ENCODE results near the gene MEDAG.

The MEDAG gene

GRCh38 chr13:30882026-30882850 lies 23.8 kb upstream of the MEDAG start:
- Histone ChIP-seq H3K4me2 (ENCODE audit: low read length) (no peak overlapping the region), H3K23ac (ENCODE audit: low read length) (no peak overlapping the region), H3K9ac (ENCODE audit: low read length) (no peak overlapping the region), H3K4ac (ENCODE audit: low read depth, low read length) (no peak overlapping the region), H3K18ac (ENCODE audit: low read length) (no peak overlapping the region), H3K79me2 (ENCODE audit: control insufficient read depth, insufficient read depth, low read length) (no peaks in the 10 kb centered on the region), H3K56ac (ENCODE audit: low read length) (peak overlapping the region; percentile 39), H3K4me3 (ENCODE audit: low read length) (no peak overlapping the region), H4K8ac (ENCODE audit: low read depth, low read length) (no peak overlapping the region), H4K5ac (ENCODE audit: low read length) (no peak overlapping the region), H2BK5ac (ENCODE audit: low read length) (no peak overlapping the region), H3K4me1 (ENCODE audit: control insufficient read depth, low read depth, low read length) (peaks cover 2% of the 10 kb centered on the region), H3K27ac (ENCODE audit: low read depth, low read length) (no peak overlapping the region), H3K36me3 (ENCODE audit: control insufficient read depth, insufficient read depth, low read length) (no peaks in the 10 kb centered on the region), H2BK15ac (replicated peaks; ENCODE audit: low read depth) (no peak overlapping the region), H3K27me3 (ENCODE audit: insufficient read depth, low read length, poor library complexity) (no peaks in the 10 kb centered on the region), H2BK120ac (ENCODE audit: low read depth, low read length) (no peak overlapping the region), H3K79me1 (ENCODE audit: low read length) (no peaks in the 10 kb centered on the region), H2AK5ac (ENCODE audit: low read length) (no peak overlapping the region)
- no CpG with 5 or more reads among the region's 8 CpGs for WGBS (ENCODE audit: extremely low coverage, insufficient coverage, low lambda C conversion rate)
- DNase-seq: no peak

GRCh38 chr13:30882996-30883766 lies 22.9 kb upstream of the MEDAG start:
- Histone ChIP-seq H4K8ac (ENCODE audit: low read depth, low read length) (no peak overlapping the region), H3K36me3 (ENCODE audit: control insufficient read depth, insufficient read depth, low read length) (no peaks in the 10 kb centered on the region), H3K4ac (ENCODE audit: low read depth, low read length) (no peak overlapping the region), H2BK120ac (ENCODE audit: low read depth, low read length) (no peak overlapping the region), H3K4me3 (ENCODE audit: low read length) (no peak overlapping the region), H2BK5ac (ENCODE audit: low read length) (no peak overlapping the region), H3K9ac (ENCODE audit: low read length) (no peak overlapping the region), H3K4me2 (ENCODE audit: low read length) (no peak overlapping the region), H2AK5ac (ENCODE audit: low read length) (no peak overlapping the region), H3K18ac (ENCODE audit: low read length) (no peak overlapping the region), H3K79me1 (ENCODE audit: low read length) (no peaks in the 10 kb centered on the region), H3K27me3 (ENCODE audit: insufficient read depth, low read length, poor library complexity) (no peaks in the 10 kb centered on the region), H4K5ac (ENCODE audit: low read length) (no peak overlapping the region), H3K56ac (ENCODE audit: low read length) (no peak overlapping the region), H3K4me1 (ENCODE audit: control insufficient read depth, low read depth, low read length) (peaks cover 2% of the 10 kb centered on the region), H3K23ac (ENCODE audit: low read length) (no peak overlapping the region), H3K79me2 (ENCODE audit: control insufficient read depth, insufficient read depth, low read length) (no peaks in the 10 kb centered on the region), H2BK15ac (replicated peaks; ENCODE audit: low read depth) (no peak overlapping the region), H3K27ac (ENCODE audit: low read depth, low read length) (no peak overlapping the region)
- no peak for DNase-seq
- WGBS (ENCODE audit: extremely low coverage, insufficient coverage, low lambda C conversion rate): no CpG with 5 or more reads among the region's 13 CpGs

GRCh38 chr13:30884543-30884942 lies 21.5 kb upstream of the MEDAG start:
- no peak overlapping the region for H3K4me3 ChIP-seq (ENCODE audit: low read length)
- no peak overlapping the region for H3K27ac ChIP-seq (ENCODE audit: low read depth, low read length)
- no peaks in the 10 kb centered on the region for H3K79me2 ChIP-seq (ENCODE audit: control insufficient read depth, insufficient read depth, low read length)
- no peak overlapping the region for H2AK5ac ChIP-seq (ENCODE audit: low read length)
- no peak overlapping the region for H3K9ac ChIP-seq (ENCODE audit: low read length)
- H2BK120ac ChIP-seq (ENCODE audit: low read depth, low read length): no peak overlapping the region
- H2BK5ac ChIP-seq (ENCODE audit: low read length): no peak overlapping the region
- H4K8ac ChIP-seq (ENCODE audit: low read depth, low read length): no peak overlapping the region
- no peak overlapping the region for H3K23ac ChIP-seq (ENCODE audit: low read length)
- H3K79me1 ChIP-seq (ENCODE audit: low read length): no peaks in the 10 kb centered on the region
- no peaks in the 10 kb centered on the region for H3K27me3 ChIP-seq (ENCODE audit: insufficient read depth, low read length, poor library complexity)
- no peaks in the 10 kb centered on the region for H3K36me3 ChIP-seq (ENCODE audit: control insufficient read depth, insufficient read depth, low read length)
- no peak overlapping the region for H3K18ac ChIP-seq (ENCODE audit: low read length)
- DNase-seq: peak; percentile 73
- H3K4me2 ChIP-seq (ENCODE audit: low read length): no peak overlapping the region
- WGBS (ENCODE audit: extremely low coverage, insufficient coverage, low lambda C conversion rate): no CpG with 5 or more reads among the region's 5 CpGs
- peaks cover 2% of the 10 kb centered on the region for H3K4me1 ChIP-seq (ENCODE audit: control insufficient read depth, low read depth, low read length)
- no peak overlapping the region for H4K5ac ChIP-seq (ENCODE audit: low read length)
- no peak overlapping the region for H2BK15ac ChIP-seq (replicated peaks; ENCODE audit: low read depth)
- H3K4ac ChIP-seq (ENCODE audit: low read depth, low read length): no peak overlapping the region
- no peak overlapping the region for H3K56ac ChIP-seq (ENCODE audit: low read length)

- Histone ChIP-seq H3K4ac (ENCODE audit: low read depth, low read length) (no peak overlapping the region), H3K4me2 (ENCODE audit: low read length) (no peak overlapping the region), H3K79me1 (ENCODE audit: low read length) (no peaks in the 10 kb centered on the region), H3K56ac (ENCODE audit: low read length) (no peak overlapping the region), H2BK5ac (ENCODE audit: low read length) (no peak overlapping the region), H3K23ac (ENCODE audit: low read length) (no peak overlapping the region), H2BK15ac (replicated peaks; ENCODE audit: low read depth) (no peak overlapping the region), H2AK5ac (ENCODE audit: low read length) (no peak overlapping the region), H2BK120ac (ENCODE audit: low read depth, low read length) (no peak overlapping the region), H3K79me2 (ENCODE audit: control insufficient read depth, insufficient read depth, low read length) (no peaks in the 10 kb centered on the region), H3K36me3 (ENCODE audit: control insufficient read depth, insufficient read depth, low read length) (no peaks in the 10 kb centered on the region), H4K5ac (ENCODE audit: low read length) (no peak overlapping the region), H4K8ac (ENCODE audit: low read depth, low read length) (no peak overlapping the region), H3K18ac (ENCODE audit: low read length) (no peak overlapping the region), H3K27ac (ENCODE audit: low read depth, low read length) (no peak overlapping the region), H3K4me3 (ENCODE audit: low read length) (no peak overlapping the region), H3K27me3 (ENCODE audit: insufficient read depth, low read length, poor library complexity) (no peaks in the 10 kb centered on the region), H3K9ac (ENCODE audit: low read length) (no peak overlapping the region), H3K4me1 (ENCODE audit: control insufficient read depth, low read depth, low read length) (no peaks in the 10 kb centered on the region)
- no peak for DNase-seq
- WGBS (ENCODE audit: extremely low coverage, insufficient coverage, low lambda C conversion rate): no CpG with 5 or more reads among the region's 3 CpGs
Measured at GRCh38 chr13:30889196-30889690, 16.8 kb upstream of the MEDAG start.

GRCh38 chr13:30892966-30893365 lies 13.1 kb upstream of the MEDAG start:
- Histone ChIP-seq H3K56ac (ENCODE audit: low read length) (no peak overlapping the region), H3K4me2 (ENCODE audit: low read length) (no peak overlapping the region), H3K27ac (ENCODE audit: low read depth, low read length) (no peak overlapping the region), H3K4ac (ENCODE audit: low read depth, low read length) (no peak overlapping the region), H3K18ac (ENCODE audit: low read length) (no peak overlapping the region), H4K8ac (ENCODE audit: low read depth, low read length) (no peak overlapping the region), H3K79me1 (ENCODE audit: low read length) (no peaks in the 10 kb centered on the region), H2BK15ac (replicated peaks; ENCODE audit: low read depth) (no peak overlapping the region), H2BK5ac (ENCODE audit: low read length) (no peak overlapping the region), H3K23ac (ENCODE audit: low read length) (no peak overlapping the region), H3K4me1 (ENCODE audit: control insufficient read depth, low read depth, low read length) (no peaks in the 10 kb centered on the region), H3K36me3 (ENCODE audit: control insufficient read depth, insufficient read depth, low read length) (no peaks in the 10 kb centered on the region), H3K9ac (ENCODE audit: low read length) (no peak overlapping the region), H3K27me3 (ENCODE audit: insufficient read depth, low read length, poor library complexity) (no peaks in the 10 kb centered on the region), H3K79me2 (ENCODE audit: control insufficient read depth, insufficient read depth, low read length) (no peaks in the 10 kb centered on the region), H2AK5ac (ENCODE audit: low read length) (no peak overlapping the region), H4K5ac (ENCODE audit: low read length) (no peak overlapping the region), H3K4me3 (ENCODE audit: low read length) (no peak overlapping the region), H2BK120ac (ENCODE audit: low read depth, low read length) (no peak overlapping the region)
- DNase-seq: peak; percentile 84
- no CpG with 5 or more reads among the region's 6 CpGs for WGBS (ENCODE audit: extremely low coverage, insufficient coverage, low lambda C conversion rate)
